Loucy (cell line): ENCODE results near the gene TRAF3.

Experiments used
- H2AFZ ChIP-seq: fragments of 200-600 bp; sonication (generic); 2 replicates; pipeline ENCODE4 v1.6.0; 2016; ENCODE audit warnings: antibody characterized with exemption, mild to moderate bottlenecking, low read length, moderate library complexity
- H3F3A ChIP-seq: fragments of 200-600 bp; 2 replicates; pipeline ENCODE4 v1.6.0; 2016; ENCODE audit warnings: antibody characterized with exemption, low read depth, mild to moderate bottlenecking
- H3K27me3 ChIP-seq: fragments of 200-600 bp; sonication (generic); 2 replicates; pipeline ENCODE4 v1.6.1; 2014; ENCODE audit warnings: low read length, mild to moderate bottlenecking; ENCODE audit not compliant: insufficient read depth, poor library complexity, severe bottlenecking
- H3K36me3 ChIP-seq: fragments of 200-600 bp; sonication (generic); 2 replicates; pipeline ENCODE4 v1.6.1; 2016; ENCODE audit warnings: low read length; ENCODE audit not compliant: insufficient read depth
- H3K4me1 ChIP-seq: fragments of 200-600 bp; sonication (generic); 2 replicates; pipeline ENCODE4 v1.5.1; 2014; ENCODE audit warnings: low read length, mild to moderate bottlenecking; ENCODE audit not compliant: insufficient read depth, poor library complexity, severe bottlenecking
- H3K4me2 ChIP-seq: fragments of 200-600 bp; sonication (generic); 2 replicates; pipeline ENCODE4 v1.6.0; 2014; ENCODE audit warnings: antibody characterized with exemption, low read length, low read depth, mild to moderate bottlenecking; ENCODE audit not compliant: poor library complexity, severe bottlenecking
- H3K4me3 ChIP-seq: fragments of 200-600 bp; sonication (generic); 2 replicates; pipeline ENCODE4 v1.5.1; 2014; ENCODE audit warnings: low read length, mild to moderate bottlenecking, mixed read lengths; ENCODE audit not compliant: poor library complexity, severe bottlenecking
- H3K79me2 ChIP-seq: fragments of 200-600 bp; sonication (generic); 2 replicates; pipeline ENCODE4 v1.6.1; 2014; ENCODE audit warnings: low read length; ENCODE audit not compliant: insufficient read depth
- H3K9ac ChIP-seq: fragments of 200-600 bp; sonication (generic); 2 replicates; pipeline ENCODE4 v1.6.0; 2014; ENCODE audit warnings: mild to moderate bottlenecking, low read depth, low read length, moderate library complexity; ENCODE audit not compliant: poor library complexity, severe bottlenecking
- H3K9me2 ChIP-seq: fragments of 200-600 bp; sonication (generic); replicated peaks from 2 replicates; pipeline ENCODE4 v1.6.1; 2016; ENCODE audit warnings: low read depth, low read length, mixed read lengths
- H3K9me3 ChIP-seq: fragments of 200-600 bp; sonication (generic); 2 replicates; pipeline ENCODE4 v1.6.1; 2014; ENCODE audit warnings: mild to moderate bottlenecking, antibody characterized with exemption, low read length, low read depth; ENCODE audit not compliant: insufficient read depth
- H4K20me1 ChIP-seq: fragments of 200-600 bp; sonication (generic); 2 replicates; pipeline ENCODE4 v1.6.0; 2014; ENCODE audit warnings: antibody characterized with exemption, low read length, mild to moderate bottlenecking; ENCODE audit not compliant: insufficient read depth, poor library complexity, severe bottlenecking
- CTCF ChIP-seq: fragments of 200-600 bp; sonication (generic); conservative IDR thresholded peaks from 2 replicates; pipeline ENCODE4 v1.5.1; 2014; ENCODE audit warnings: mild to moderate bottlenecking, antibody characterized with exemption, low read length
- EZH2phosphoT487 ChIP-seq: fragments of 200-600 bp; IDR thresholded peaks from 2 replicates; pipeline ENCODE4 v1.6.1; 2018; ENCODE audit warnings: antibody characterized with exemption, mild to moderate bottlenecking, moderate library complexity, borderline replicate concordance

The TRAF3 gene

GRCh38 chr14:102824832-102825231 lies 47.6 kb downstream of the TRAF3 start:
- no peak overlapping the region for H3K4me3 ChIP-seq
- peaks cover 10% of the 10 kb centered on the region for H3K4me1 ChIP-seq
- no peaks in the 10 kb centered on the region for H3K36me3 ChIP-seq
- peaks cover 7% of the 10 kb centered on the region for H4K20me1 ChIP-seq
- no peak for TF ChIP-seq EZH2phosphoT487
- no peak for TF ChIP-seq CTCF
- no peaks in the 10 kb centered on the region for H3K9me2 ChIP-seq
- H3K4me2 ChIP-seq = no peak overlapping the region
- no peaks in the 10 kb centered on the region for H3K27me3 ChIP-seq
- H3K9ac ChIP-seq = no peak overlapping the region
- no peaks in the 10 kb centered on the region for H3K9me3 ChIP-seq
- H3F3A ChIP-seq = no peaks in the 10 kb centered on the region
- no peak overlapping the region for H2AFZ ChIP-seq
- peaks cover 41% of the 10 kb centered on the region; the same call in 1 of the 2 replicates for H3K79me2 ChIP-seq

GRCh38 chr14:102825307-102826095 lies 48.3 kb downstream of the TRAF3 start:
- peaks cover 42% of the 10 kb centered on the region for H3K79me2 ChIP-seq
- no peaks in the 10 kb centered on the region for H3K9me3 ChIP-seq
- H3F3A ChIP-seq = no peaks in the 10 kb centered on the region
- H2AFZ ChIP-seq = no peak overlapping the region
- no peak for TF ChIP-seq EZH2phosphoT487
- no peak for TF ChIP-seq CTCF
- no peak overlapping the region for H3K4me2 ChIP-seq
- no peak overlapping the region for H3K4me3 ChIP-seq
- no peaks in the 10 kb centered on the region for H3K9me2 ChIP-seq
- H3K36me3 ChIP-seq = no peaks in the 10 kb centered on the region
- H4K20me1 ChIP-seq = peaks cover 7% of the 10 kb centered on the region
- H3K9ac ChIP-seq = no peak overlapping the region
- H3K27me3 ChIP-seq = no peaks in the 10 kb centered on the region
- H3K4me1 ChIP-seq = peaks cover 10% of the 10 kb centered on the region

GRCh38 chr14:102826161-102826560 lies 48.9 kb downstream of the TRAF3 start:
- peaks cover 5% of the 10 kb centered on the region for H3K4me1 ChIP-seq
- H3K79me2 ChIP-seq = peaks cover 46% of the 10 kb centered on the region
- H3K4me2 ChIP-seq = no peak overlapping the region
- no peak overlapping the region for H3K9ac ChIP-seq
- H3K4me3 ChIP-seq = no peak overlapping the region
- H4K20me1 ChIP-seq = peaks cover 7% of the 10 kb centered on the region
- H3K9me2 ChIP-seq = no peaks in the 10 kb centered on the region
- no peaks in the 10 kb centered on the region for H3K27me3 ChIP-seq
- H2AFZ ChIP-seq = no peak overlapping the region
- TF ChIP-seq CTCF = no peak
- no peak for TF ChIP-seq EZH2phosphoT487
- H3K36me3 ChIP-seq = peaks cover 5% of the 10 kb centered on the region; the same call in 1 of the 2 replicates
- no peaks in the 10 kb centered on the region for H3F3A ChIP-seq
- no peaks in the 10 kb centered on the region for H3K9me3 ChIP-seq
